Stimulated activated CD8-positive, alpha-beta memory T cell treated with anti-CD3 and anti-CD28 coated beads, Interleukin-4, amount 100 ng/mL, for 24 hours (primary cell): ENCODE results near the gene VASP.
A peak's percentile ranks its signal among the peaks of the same experiment; 100 is the strongest.

ENCODE experiments used
- DNase-seq: peaks from one replicate; pipeline ENCODE4 v3.0.0-alpha.2; 2020; ENCODE audit warnings: low read depth

VASP gene

GRCh38 chr19:45506989-45507871, at the start of gene VASP:
TSS of gene VASP (plus strand) at chr19:45507479. CDS start at chr19:45507772, 293 bp downstream.
- peak; percentile 90 for DNase-seq

- DNase-seq, result no peak
Observed at GRCh38 chr19:45457776-45458175, 49.5 kb upstream of the VASP start.

GRCh38 chr19:45460807-45461347, 46.4 kb upstream of the VASP start:
- DNase-seq, result no peak

- no peak for DNase-seq
Observed at GRCh38 chr19:45462174-45462573, 45.1 kb upstream of the VASP start.

- DNase-seq, result no peak
Observed at GRCh38 chr19:45463241-45463640, 44.0 kb upstream of the VASP start.

- no peak for DNase-seq
Observed at GRCh38 chr19:45464274-45464673, 43.0 kb upstream of the VASP start.

GRCh38 chr19:45464852-45465441, 42.3 kb upstream of the VASP start:
- DNase-seq, result no peak

GRCh38 chr19:45467115-45467455, 40.2 kb upstream of the VASP start:
- no peak for DNase-seq

- peak; percentile 86 for DNase-seq
Observed at GRCh38 chr19:45467456-45468158, 39.7 kb upstream of the VASP start, which contains the start of gene FOSB. TSS of gene FOSB (plus strand) at chr19:45467996. CDS start at chr19:45468587, 591 bp downstream.

- DNase-seq, result no peak
Observed at GRCh38 chr19:45468159-45468651, 39.1 kb upstream of the VASP start.

- DNase-seq, result no peak
Observed at GRCh38 chr19:45468803-45469131, 38.5 kb upstream of the VASP start.

GRCh38 chr19:45469132-45469944, 37.9 kb upstream of the VASP start:
- DNase-seq, result peak; percentile 90

GRCh38 chr19:45469945-45470761, 37.1 kb upstream of the VASP start:
- DNase-seq, result no peak

GRCh38 chr19:45470762-45471081, 36.6 kb upstream of the VASP start:
- no peak for DNase-seq

- no peak for DNase-seq
Observed at GRCh38 chr19:45471111-45471930, 36.0 kb upstream of the VASP start.

GRCh38 chr19:45471931-45472562, 35.2 kb upstream of the VASP start:
- DNase-seq, result no peak

GRCh38 chr19:45472563-45473366, 34.5 kb upstream of the VASP start:
- no peak for DNase-seq

- no peak for DNase-seq
Observed at GRCh38 chr19:45473367-45473681, 34.0 kb upstream of the VASP start.
